GM18499 (cell line): ENCODE results near the gene COL23A1.

ENCODE experiments used
- ATAC-seq: cut with Tn5 transposase; IDR thresholded peaks from one replicate; pipeline ENCODE4 v1.9.1; 2021; ENCODE audit warnings: moderate number of reproducible peaks; ENCODE audit not compliant: insufficient read depth, unreplicated experiment

Gene COL23A1

DNA sequence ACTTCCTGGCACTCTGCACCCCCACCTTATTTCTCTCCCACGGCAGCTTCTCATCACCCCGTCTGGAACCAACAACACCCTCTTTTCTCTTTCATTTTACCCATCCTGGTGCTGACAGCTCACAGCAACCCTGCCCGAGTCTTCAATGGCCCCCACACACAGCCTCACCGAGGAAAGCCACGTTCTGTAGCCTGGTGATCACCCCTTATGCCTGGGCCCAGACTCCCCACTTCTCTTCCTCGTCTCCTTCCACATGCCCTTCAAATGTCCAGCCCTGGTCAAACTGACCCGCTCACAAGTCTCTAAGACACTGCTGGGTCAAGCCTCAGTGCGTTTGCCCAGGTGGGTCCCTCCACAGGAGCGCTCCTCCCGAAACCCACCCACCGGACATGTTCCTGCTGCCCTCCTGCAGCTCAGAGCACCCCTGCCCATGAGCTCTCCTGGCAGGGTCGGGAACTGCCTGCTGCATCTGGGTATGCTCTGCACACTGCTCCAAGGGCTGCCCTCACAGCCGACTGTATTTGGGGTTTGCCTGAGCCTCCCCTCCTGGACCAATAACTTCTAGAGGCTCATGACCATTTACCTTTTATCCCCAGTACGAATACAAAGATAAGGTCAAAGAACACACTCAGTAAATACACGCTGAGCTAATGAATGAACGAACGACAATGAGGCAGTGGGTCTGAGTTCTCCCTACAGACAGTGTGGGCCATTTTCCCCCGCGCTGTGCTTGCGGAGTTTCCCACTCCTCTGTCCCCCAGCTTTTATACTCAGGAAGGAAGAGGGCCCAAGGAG is 202.9 kb downstream of the COL23A1 start:
- ATAC-seq: no peak

DNA sequence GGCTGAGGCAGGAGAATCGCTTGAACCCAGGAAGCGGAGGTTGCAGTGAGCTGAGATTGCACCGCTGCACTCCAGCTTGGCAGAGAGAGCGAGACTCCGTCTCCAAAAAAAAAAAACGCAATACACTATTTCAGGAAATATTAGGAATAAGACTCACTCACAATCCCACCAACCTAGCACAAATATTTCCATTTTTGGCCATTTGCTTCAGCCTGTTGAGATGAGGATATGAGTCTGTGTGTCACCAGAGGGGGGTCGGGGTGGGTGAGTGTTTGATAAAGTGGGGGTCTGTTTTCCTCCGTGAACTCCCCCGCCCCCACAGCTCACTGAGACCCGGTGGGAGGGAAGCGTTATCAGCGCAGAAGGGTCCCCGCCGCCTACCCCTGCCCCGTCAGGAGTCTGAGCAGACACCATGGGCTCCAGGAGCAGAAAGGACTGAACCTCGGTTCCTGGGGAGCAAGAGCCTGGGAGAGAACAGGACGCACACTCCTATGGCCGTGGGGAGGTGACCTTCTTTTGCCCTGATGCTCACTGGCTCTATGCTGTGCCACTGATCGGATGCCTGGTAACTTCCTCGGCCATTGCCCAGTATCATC is 203.8 kb downstream of the COL23A1 start:
- no peak for ATAC-seq

DNA sequence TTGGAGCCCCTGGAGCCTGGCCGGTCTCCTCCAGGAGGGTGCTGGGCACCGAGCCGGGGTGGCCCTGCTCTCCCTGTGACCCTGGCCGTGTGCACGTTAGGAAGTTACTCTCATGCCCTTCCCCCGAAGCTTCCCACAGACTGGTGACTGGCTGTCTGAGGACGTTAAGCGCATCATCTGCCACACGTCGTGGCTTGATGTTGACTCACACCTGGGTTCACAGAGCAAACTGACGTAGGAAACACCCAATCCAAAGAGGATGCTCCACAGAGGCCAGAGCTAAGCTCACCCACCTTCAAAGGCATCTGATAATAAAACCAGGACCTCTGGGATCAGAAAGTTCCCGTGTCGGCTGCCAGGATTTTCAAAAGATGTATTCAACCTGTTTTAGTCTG is 204.7 kb downstream of the COL23A1 start:
- no peak for ATAC-seq

DNA sequence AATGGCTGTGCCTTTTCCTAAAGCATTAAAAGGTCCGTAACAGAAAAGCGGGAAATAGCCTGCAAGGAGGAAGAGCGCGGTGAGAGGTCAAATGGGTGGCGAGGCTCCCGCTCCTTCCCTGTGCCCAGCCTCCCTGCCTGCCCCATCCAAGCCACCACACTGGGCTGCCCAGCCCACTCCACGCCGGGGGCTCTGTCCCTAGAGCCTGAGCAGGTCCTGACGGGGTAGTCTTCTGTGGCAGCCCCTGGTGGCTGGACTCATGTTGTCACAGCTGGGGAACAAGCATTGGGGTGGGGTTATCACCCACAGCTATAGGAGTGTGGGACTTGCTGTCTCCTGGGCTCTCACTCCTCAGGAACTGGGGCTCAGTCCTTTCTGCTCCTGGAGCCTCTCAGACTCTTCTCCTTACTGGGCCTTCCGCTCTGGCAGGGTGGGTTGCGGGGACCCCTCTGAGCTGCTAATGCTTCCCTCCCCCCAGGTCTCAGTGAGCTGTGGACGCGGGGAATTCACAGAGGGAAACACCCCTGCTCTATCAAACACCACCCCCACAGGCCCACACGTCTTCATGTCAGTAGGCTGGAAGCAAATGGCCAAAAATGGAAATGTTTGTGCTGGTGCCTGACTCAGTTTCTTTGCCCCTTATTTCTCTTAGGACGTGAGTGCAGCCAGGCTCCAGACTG is 205.2 kb downstream of the COL23A1 start:
- no peak for ATAC-seq

DNA sequence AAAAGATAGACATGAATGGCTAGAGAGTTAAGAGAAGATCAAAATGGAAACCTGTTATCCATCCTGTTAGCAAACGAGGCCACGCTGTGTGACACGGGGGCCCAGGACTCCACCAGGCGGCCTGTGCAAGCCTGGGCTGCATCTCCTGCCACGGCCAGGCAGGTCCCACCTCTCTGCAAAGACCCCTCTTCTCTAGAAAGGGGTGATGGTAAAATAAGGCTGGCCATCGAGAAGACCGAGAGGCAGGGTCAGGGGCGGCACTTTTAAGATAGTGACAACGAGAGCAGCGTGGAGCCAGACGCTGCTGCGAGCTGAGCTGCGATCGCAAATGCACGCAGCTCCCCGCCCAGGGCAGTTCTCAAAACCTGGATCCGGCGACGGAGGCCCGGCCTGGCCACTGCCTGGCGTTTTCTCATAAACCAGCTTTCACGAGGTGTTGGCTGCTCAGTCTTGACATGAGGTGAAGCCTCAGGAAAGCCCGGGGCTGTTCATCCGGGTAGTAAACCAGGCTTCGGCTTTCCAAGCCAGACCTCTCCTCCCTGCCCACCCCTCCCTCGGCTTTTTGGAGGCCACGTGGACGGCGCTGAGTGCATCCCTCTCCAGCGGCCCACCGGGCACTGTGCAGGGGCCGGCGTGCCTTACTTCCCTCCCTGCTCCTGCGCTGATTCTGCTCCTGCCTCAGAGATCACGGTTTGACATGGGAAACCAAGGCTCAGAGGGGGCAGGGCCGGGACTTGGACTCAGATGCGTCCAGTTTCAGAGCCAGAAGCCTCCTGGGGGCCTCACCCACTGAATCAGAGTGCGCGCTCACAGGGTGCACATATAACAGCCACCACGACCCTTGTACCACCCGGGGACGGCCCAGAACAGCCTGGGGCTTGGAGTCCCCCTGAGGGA is 206.0 kb downstream of the COL23A1 start:
- no peak for ATAC-seq

DNA sequence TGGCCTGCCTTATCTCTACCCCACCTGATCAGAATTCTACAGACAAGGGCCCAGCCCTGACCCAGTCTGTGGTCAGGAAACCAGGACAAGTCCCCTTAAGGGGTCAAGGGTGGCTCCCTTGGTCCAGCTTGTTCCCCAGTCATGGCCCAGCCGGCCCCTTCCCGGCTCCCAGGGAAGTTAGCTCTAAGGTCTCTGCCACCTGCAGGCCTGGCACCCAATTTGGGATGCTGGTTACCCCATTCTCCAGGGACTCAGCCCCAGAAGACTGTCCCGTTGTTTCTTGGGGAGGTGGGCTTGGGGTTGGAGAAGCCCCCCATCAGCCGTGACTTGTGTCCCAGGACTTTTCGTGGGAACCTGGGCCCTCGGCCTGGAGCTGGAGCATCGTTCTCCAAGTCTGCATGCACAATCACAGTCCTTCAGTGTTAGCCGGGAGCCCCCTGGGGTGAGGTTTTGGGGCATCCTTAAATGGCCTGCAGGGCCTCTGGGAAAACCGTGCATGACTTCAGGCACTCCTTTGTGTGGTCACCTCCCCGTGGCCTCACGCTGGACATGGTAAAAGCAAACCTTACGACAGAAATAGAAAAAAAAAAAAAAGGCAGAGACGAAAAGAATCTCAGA is 206.8 kb downstream of the COL23A1 start:
- ATAC-seq: no peak

DNA sequence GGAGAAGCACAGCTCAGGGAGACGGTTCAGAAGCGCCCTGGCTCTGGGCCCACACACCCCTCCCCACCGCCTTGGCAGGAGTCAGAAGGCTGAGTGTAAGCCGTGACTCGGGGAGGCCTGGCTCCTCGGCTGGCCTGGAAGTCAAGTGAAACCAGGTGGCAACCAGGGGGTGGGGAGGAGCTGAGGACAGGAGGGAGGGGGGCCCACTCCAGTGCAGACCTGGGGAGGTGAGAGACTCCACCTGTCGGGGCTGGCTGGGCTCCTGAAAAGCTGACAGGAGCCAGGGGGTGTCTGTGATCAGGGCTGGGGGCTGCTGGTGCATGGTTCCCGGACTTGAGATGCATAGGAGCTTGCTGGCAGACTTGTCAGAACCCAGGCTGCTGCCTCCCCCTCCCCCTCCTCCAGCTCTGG is 207.4 kb downstream of the COL23A1 start:
- no peak for ATAC-seq

DNA sequence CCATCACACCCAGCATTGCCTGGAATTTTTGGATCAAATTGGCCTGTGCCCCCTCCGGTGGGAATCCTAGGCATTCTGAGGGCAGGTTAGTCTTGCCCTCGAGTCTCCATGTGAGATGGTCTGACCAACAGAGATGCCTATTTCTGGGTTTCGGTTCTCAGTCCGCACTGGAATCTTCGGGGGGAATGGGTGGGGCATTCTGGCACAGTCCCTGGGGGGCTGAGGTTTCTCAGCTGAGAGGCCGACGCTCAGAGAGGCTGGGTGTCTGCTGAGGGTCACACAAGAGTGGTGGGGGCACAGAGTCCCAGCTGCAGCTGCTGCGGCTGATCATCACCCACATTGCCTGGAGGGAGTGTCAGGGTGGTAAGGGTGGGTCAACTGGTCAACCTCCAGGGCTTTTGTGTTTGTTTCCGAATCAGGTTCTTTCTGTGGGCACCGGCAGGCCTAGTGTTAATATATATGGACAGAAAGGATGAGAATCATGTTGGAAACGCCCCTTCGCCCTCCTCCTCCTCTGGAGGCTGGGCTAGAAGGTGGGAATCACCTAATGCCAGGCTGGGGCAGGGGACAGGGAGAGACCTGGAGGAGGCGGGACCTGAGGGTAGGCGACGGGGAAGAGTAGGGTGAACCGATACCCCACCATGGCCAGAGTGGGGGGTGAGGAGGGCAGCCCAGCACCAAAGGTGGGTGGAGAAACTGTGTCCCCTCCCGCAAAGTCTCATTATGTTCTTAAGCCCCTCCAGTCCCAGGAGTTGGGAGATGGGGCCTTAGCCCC is 208.1 kb downstream of the COL23A1 start:
- no peak for ATAC-seq

DNA sequence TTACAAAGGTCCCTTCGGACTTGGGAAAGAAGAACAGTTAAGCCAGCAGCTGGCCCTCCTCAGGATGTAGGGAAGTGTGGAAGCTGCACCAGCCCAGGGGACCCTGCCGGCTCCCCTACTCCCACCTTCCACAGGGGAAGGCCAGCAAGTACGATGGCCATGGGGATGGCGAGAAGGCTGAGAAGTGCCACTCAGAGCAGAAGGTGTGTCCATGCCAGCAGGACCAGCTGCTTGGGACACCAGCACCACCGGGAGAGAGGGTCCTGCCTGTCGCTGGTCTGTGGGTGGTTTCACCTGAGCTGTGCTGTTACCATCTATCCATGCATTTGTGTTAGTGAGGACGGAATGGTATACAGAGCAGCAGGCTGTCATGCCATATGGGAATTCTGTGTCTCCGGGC is 209.0 kb downstream of the COL23A1 start:
- no peak for ATAC-seq

DNA sequence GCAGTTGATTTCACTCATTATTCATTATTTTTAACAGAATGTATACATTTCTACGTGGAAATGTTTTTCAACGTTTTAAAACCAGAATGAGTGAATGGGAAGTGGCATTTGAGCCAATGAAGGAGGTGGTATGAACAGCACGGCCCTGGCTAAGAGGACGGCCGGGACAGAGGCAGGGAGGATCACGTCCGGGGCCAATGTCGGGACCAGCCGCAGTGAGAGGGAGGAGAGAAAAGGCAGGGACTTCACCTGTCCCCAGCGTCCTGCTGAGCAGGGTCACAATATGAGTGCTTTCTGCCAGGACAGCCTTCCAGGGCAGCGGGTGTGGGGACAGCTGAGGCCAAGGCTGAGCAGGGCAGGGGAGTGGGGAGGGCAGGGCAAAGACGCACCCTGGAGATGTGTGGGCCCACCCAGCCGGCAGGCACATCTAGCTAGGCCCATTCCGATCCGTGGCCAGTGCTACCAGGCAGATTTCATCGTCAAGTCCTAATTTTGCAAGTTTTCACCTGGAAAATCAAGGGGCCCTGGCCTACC is 209.6 kb downstream of the COL23A1 start:
- ATAC-seq: no peak

DNA sequence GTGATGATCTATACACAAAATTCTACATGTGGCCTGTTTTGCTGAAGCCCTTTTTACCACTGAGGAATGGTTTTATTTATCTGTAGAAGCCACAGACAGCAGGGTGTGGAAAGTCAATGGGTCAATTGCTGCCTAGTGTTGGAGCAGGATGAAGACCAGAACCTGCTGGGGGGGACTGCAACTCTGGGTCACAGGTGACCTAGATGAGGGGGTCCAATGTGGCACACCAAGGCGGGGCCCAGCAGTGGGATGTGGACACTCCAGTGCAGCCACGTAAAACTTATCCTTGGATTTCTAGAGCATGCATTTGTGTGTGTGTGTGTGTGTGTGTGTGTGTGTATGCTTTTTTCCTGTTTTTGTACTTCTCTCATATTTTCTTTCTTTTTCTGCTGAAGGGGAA is 210.1 kb downstream of the COL23A1 start:
- ATAC-seq: no peak

DNA sequence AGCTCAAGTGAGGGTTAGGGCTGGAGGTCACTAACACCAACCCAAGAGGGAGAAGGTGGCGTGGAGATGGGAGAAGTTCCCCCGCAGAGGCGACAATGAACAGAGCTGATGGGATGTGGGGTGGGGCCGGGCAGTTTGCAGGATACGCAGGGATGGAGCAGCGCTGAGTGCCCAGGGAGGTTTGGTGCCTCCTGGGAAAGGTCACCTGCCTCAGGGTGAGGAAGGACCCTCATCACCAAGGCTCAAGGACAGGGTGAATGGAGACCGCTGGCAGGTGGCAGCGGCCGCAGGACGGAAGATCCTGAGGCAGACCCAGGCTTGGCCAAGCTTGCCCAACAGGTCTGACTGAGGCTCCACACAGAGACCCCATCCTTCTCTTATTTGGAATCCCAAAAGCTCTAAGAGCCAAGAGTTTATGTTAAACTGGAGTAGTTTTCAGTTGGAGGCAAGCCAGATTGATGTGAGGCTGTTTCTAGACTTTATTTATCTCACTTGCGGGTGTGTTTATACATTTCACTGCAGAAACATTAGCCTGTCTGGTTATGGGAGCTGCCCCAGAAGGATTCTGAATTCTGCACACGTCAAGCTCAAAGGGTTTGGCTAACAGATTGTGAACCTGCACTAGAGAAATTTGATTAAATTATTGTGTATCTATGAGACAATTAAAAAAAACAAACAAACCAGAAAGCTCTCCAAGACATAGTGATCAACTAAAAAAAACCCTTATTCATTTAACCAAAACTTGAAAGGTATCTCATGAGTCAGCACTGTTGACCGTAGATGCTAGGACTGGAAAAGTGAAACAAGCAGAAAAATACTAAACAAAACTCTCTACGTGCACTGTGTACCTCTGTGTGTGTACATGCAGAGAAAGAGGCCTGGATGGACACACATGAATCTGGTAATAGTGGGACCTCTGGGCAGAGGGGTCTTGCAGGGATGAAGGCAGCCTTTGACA is 211.4 kb downstream of the COL23A1 start:
- ATAC-seq: no peak

DNA sequence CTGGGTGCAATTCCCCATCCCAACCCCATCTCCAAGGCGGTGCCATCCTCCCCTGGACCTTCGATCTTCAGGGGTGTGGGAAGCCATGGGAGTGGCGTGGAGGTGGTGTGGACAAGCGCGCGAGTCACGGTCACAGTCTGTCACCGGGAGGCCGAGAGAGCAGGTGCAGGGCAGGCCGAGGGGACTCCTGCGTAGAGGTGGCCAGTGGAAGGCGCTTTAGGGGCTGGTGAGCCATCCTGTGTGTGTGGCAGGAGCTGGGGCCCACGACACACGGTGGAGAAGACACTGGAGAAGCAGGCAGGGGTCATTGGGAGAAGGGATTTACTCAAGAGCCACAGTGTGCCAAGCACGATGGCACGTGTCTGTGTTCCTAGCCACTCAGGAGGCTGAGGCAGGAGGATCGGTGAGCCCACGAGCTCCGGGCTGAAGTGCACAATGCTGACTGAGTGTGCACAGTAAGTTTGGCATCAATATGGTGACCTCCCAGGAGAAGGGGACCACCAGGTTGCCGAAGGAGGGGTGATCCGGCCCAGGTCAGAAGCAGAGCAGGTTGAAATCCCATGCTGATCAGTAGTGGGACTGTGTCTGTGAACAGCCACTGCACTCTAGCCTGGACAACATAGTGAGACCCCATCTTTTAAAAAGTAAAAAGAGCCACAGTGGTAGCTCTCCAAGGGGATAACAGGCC is 212.5 kb downstream of the COL23A1 start:
- ATAC-seq: no peak

DNA sequence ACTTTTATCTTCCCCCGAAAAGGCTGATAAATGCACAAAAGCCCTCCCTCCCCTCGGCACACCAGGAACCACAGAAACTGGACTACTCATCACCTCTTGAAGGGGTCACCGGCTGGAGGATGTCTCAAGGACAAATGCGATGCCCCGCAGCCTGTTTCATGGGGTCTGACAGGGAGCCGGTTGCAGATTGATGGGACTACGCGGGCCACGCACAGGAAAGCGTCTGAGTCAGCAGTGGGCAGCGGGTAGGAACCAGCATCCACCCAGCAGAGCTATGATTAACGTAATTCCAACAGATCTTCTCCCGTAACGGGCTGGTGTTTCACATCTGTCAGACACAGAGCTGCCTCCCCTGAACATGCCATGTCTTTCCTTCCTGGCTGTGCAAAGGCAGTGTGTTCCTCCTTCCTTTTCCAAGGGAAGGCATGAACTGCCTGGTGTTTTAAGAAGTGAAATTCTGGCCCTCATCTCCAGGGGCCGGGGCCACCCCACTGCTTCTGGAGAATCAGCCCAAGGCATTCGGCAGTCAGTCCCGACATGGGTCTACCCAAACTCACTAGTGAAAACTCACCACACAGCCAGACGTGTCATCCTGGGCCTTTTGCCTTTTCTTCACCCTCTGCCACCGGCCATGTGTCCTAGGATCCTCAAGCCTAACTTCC is 213.1 kb downstream of the COL23A1 start:
- ATAC-seq: no peak

DNA sequence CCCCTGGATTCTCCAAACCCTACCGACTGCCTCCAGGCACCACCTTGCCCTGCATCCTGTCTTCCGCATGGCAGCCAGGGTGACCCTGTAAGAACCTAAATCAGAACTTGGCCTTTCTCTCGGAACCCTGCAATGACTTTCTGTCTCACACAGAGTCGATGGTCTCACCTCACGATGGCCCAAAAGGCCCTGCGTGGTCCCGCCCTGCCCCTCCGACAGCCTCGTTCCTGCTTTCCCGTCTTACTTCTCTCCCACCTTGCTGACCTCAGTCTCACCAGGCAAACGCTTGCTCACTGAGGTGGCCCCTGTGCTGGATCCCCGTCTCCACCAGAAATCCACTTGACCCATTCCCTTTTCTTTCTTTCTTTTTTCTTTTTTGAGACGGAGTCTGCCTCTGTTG is 214.8 kb downstream of the COL23A1 start:
- ATAC-seq: no peak

DNA sequence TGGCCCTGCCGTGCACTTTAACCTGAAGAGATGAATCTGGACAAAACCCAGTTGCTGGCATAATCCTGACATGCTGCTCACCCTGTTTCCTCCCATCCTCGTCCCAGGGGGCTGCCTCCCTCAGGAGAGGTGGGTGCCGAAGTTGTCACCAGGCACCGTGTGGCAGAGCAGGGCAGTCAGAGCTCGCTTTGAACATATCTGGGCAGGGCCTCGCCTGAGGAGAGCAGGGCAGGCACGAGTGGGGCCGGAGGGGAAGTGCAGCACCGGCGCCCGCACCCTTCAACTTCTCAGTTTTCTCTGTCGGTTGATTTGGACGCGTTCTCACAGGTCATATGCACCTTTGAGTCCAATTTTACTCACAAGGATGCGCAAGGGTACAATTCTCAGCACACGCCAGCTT is 216.5 kb downstream of the COL23A1 start:
- ATAC-seq: no peak

DNA sequence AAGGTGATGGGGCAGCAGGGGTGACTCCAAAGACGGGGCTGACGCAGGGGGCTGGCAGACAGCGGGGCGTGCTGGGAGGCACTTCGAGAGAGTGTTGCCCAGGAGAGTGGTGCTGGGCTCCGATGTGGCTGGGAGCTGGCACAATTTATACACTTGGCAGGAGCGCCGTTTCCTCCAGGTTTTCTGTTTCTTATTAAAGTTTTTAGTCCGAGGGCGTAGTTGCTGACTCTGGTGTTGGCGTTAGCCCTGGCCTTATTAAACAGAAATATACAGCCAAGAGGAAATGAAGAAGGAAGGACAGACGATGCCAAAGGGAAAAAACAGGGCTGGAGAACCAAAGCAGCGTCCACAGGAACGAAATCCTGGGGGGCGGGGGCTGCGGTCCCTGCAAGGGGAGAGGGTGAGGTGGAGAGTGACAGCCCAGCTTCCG is 218.0 kb downstream of the COL23A1 start:
- no peak for ATAC-seq
